GM18909 (cell line): ENCODE results near the gene FKBP5.
"Not testable (repeated sequence)": the region's sequence is repeated elsewhere in the genome, so short reads cannot be mapped to it uniquely, and the experiment has no call there.

Experiments used
- ATAC-seq: cut with Tn5 transposase; IDR thresholded peaks from one replicate; pipeline ENCODE4 v1.9.1; 2021; ENCODE audit warnings: mild to moderate bottlenecking; ENCODE audit not compliant: unreplicated experiment, poor library complexity

The FKBP5 gene

GRCh38 chr6:35596448-35597442 is 92.0 kb downstream of the FKBP5 start:
- no peak for ATAC-seq

GRCh38 chr6:35594503-35595186 is 94.1 kb downstream of the FKBP5 start:
- no peak for ATAC-seq

- ATAC-seq: no peak
Observed at GRCh38 chr6:35592178-35592577, 96.5 kb downstream of the FKBP5 start.

- no peak for ATAC-seq
Observed at GRCh38 chr6:35590622-35591066, 98.1 kb downstream of the FKBP5 start.

GRCh38 chr6:35589904-35590303 is 98.8 kb downstream of the FKBP5 start:
- no peak for ATAC-seq

- ATAC-seq: no peak
Observed at GRCh38 chr6:35589201-35589739, 99.4 kb downstream of the FKBP5 start.

GRCh38 chr6:35587167-35587566 is 101.5 kb downstream of the FKBP5 start:
- no peak for ATAC-seq

- ATAC-seq: no peak
Observed at GRCh38 chr6:35586542-35586941, 102.2 kb downstream of the FKBP5 start.

GRCh38 chr6:35585658-35586057 is 103.1 kb downstream of the FKBP5 start:
- no peak for ATAC-seq

- ATAC-seq: no peak
Observed at GRCh38 chr6:35583893-35584688, 104.6 kb downstream of the FKBP5 start.

GRCh38 chr6:35582315-35582714 is 106.4 kb downstream of the FKBP5 start:
- no peak for ATAC-seq

GRCh38 chr6:35581633-35582032 is 107.1 kb downstream of the FKBP5 start:
- ATAC-seq: no peak

- no peak for ATAC-seq
Observed at GRCh38 chr6:35580836-35581235, 107.9 kb downstream of the FKBP5 start.

GRCh38 chr6:35576682-35577081 is 112.0 kb downstream of the FKBP5 start:
- no peak for ATAC-seq

- ATAC-seq: no peak
Observed at GRCh38 chr6:35573495-35574110, 115.1 kb downstream of the FKBP5 start.

GRCh38 chr6:35570885-35571330 is 117.8 kb downstream of the FKBP5 start:
- ATAC-seq: not testable (repeated sequence)

GRCh38 chr6:35569011-35569461 is 119.7 kb downstream of the FKBP5 start:
- no peak for ATAC-seq

- ATAC-seq: no peak
Observed at GRCh38 chr6:35566794-35567193, 121.9 kb downstream of the FKBP5 start.

GRCh38 chr6:35564733-35565132 is 124.0 kb downstream of the FKBP5 start:
- ATAC-seq: no peak

GRCh38 chr6:35562060-35562459 is 126.7 kb downstream of the FKBP5 start:
- no peak for ATAC-seq
